M059J (cell line): ENCODE results near the gene NOL9. TPM values are rescaled to one million over a fixed set of nuclear protein-coding genes. Genes with fewer than 3 reads are reported as not detected.

Experiments used
- DNase-seq: peaks from one replicate; pipeline ENCODE4 v3.0.0-alpha.2; 2012; ENCODE audit warnings: low read depth
- total RNA-seq: library from RNA; depleted of rRNA; stranded (reverse); fragments of >200 nt; shearing (Covaris generic); gene quantifications from 2 replicates; pipeline ENCODE4 v1.2.3, GENCODE V29; 2014

Gene NOL9
- total RNA-seq, 1 experiment from 2014 or later, result 25.5 TPM

- DNase-seq, result peak; percentile 96
Observed at GRCh38 chr1:6521536-6521935, 32.8 kb downstream of the NOL9 start.

- DNase-seq, result peak; percentile 97
Observed at GRCh38 chr1:6519935-6520671, 34.2 kb downstream of the NOL9 start.

- DNase-seq, result peak; percentile 88
Observed at GRCh38 chr1:6519491-6519934, 34.8 kb downstream of the NOL9 start.

- DNase-seq, result peak; percentile 57
Observed at GRCh38 chr1:6517435-6517851, 36.9 kb downstream of the NOL9 start.

- peak; percentile 82 for DNase-seq
Observed at GRCh38 chr1:6515771-6516170, 38.5 kb downstream of the NOL9 start.

GRCh38 chr1:6513320-6513801 lies 41.0 kb downstream of the NOL9 start:
- DNase-seq, result peak; percentile 72

GRCh38 chr1:6512908-6513280 lies 41.4 kb downstream of the NOL9 start:
- no peak for DNase-seq

- no peak for DNase-seq
Observed at GRCh38 chr1:6512245-6512907, 41.9 kb downstream of the NOL9 start.

GRCh38 chr1:6511561-6512244 lies 42.6 kb downstream of the NOL9 start:
- DNase-seq, result no peak

GRCh38 chr1:6511056-6511455 lies 43.3 kb downstream of the NOL9 start:
- DNase-seq, result no peak

- no peak for DNase-seq
Observed at GRCh38 chr1:6510493-6510892, 43.8 kb downstream of the NOL9 start.

- DNase-seq, result no peak
Observed at GRCh38 chr1:6509919-6510291, 44.4 kb downstream of the NOL9 start.

GRCh38 chr1:6509220-6509918 lies 44.9 kb downstream of the NOL9 start:
- DNase-seq, result no peak

GRCh38 chr1:6508816-6509189 lies 45.5 kb downstream of the NOL9 start:
- no peak for DNase-seq

- no peak for DNase-seq
Observed at GRCh38 chr1:6508154-6508815, 46.0 kb downstream of the NOL9 start.

- DNase-seq, result no peak
Observed at GRCh38 chr1:6507461-6507911, 46.8 kb downstream of the NOL9 start.

- no peak for DNase-seq
Observed at GRCh38 chr1:6507037-6507428, 47.3 kb downstream of the NOL9 start.

GRCh38 chr1:6506210-6507036 lies 47.9 kb downstream of the NOL9 start:
- no peak for DNase-seq

GRCh38 chr1:6505367-6506209 lies 48.7 kb downstream of the NOL9 start:
- no peak for DNase-seq

- DNase-seq, result no peak
Observed at GRCh38 chr1:6504887-6505286, 49.4 kb downstream of the NOL9 start.
